Vagina (tissue), 2 donors: Measurements from ENCODE around the gene ABCG1.

ENCODE experiments used
- CTCF ChIP-seq, 3 experiments: fragments of 450-650 bp in 2 of 3; fragments of 200-600 bp in 1 of 3; sonication (generic) in 1 of 3; IDR thresholded peaks; one replicate each; pipeline ENCODE4 v1.5.1; 2017 to 2019; ENCODE audit warnings: antibody characterized with exemption in 3 of 3, mild to moderate bottlenecking in 2 of 3, moderate library complexity in 2 of 3
- POLR2A ChIP-seq, 2 donors: fragments of 450-650 bp; IDR thresholded peaks; one replicate each; pipeline ENCODE4 v1.6.1; 2017; ENCODE audit warnings: antibody characterized with exemption in 2 of 2, mild to moderate bottlenecking in 2 of 2, moderate library complexity in 2 of 2
- POLR2AphosphoS5 ChIP-seq, 2 donors: sonication (generic); formaldehyde crosslinking; IDR thresholded peaks; one replicate each; pipeline ENCODE4 v1.9.0; 2017; ENCODE audit warnings: antibody characterized with exemption in 2 of 2, mild to moderate bottlenecking in 2 of 2, low read depth in 1 of 2; ENCODE audit not compliant: insufficient read depth in 1 of 2

GRCh38 chr21:42298237-42298636, 79.3 kb downstream of the ABCG1 start:
- no peak for TF ChIP-seq CTCF (IDR thresholded peaks at IDR 0.05)
- TF ChIP-seq POLR2AphosphoS5 (IDR thresholded peaks at IDR 0.05; ENCODE audit: insufficient read depth in 1 of 2, low read depth in 1 of 2), result no peak
- TF ChIP-seq POLR2A (IDR thresholded peaks at IDR 0.05), result no peak
